ENCODE data around the gene PCNX4.

Gene PCNX4

DNA sequence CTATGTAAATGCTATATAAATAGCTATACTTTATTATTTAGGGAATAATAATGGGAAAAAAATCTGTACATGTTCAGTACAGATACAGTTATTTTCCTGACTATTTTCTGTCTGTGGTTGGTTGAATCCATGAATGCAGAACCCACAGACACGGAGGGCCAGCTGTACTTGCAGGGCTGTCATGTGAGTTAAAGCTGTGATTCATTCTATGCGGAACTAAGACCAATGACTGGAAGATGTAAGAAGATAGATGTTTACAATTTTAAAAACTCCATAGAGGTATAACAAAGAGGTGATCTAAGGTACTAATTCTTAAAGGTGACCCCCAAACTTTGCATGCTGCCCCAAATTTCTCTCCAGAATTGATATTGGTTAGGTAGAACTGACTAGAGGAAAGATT is 14.6 kb downstream of the PCNX4 start:
- ATAC-seq: no peak

DNA sequence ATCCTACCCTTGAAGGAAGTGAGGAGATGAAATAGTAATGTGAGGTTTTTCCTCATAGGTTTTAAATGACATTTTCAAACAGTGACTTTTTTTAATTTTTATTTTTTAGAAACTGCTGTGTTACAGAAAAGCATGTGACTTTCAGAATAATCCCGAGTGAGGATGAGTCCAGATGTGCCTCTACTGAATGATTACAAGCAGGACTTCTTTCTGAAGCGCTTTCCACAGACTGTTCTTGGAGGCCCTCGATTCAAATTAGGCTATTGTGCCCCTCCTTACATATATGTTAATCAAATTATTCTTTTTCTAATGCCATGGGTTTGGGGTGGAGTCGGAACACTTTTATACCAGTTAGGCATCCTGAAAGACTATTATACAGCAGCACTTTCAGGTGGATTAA is 15.8 kb downstream of the PCNX4 start:
- no peak for ATAC-seq

DNA sequence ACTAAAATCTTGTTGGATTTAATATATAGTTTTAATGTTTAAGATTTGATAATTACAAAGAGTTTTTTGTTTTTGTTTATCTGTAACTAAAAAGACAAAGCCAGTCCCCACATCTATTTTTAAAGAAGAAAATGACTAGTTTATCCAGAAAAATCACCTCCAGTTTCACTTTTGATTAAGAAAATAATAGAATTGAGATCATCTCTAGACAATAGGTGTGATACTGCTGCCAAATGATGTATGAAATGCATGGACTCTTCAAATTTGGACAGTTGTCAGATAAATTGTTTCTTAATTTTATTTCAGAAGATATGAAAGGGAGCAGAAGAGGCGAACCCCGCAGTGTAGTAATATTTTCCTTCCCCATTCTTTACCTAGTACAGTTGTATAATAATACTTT is 20.0 kb downstream of the PCNX4 start:
- ATAC-seq: no peak

DNA sequence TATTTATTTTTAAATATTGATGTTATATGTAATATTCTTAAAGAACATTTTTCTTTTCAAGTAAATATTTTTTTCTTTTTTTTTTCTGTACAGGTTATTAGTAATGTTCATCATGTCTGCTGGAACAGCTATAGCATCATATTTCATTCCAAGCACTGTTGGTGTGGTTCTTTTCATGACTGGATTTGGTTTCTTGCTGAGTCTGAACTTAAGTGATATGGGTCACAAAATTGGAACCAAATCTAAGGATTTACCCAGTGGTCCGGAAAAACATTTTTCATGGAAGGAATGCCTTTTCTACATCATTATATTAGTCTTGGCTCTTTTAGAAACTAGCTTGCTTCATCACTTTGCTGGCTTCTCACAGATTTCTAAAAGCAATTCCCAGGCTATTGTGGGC is 23.2 kb downstream of the PCNX4 start:
- no peak for ATAC-seq

DNA sequence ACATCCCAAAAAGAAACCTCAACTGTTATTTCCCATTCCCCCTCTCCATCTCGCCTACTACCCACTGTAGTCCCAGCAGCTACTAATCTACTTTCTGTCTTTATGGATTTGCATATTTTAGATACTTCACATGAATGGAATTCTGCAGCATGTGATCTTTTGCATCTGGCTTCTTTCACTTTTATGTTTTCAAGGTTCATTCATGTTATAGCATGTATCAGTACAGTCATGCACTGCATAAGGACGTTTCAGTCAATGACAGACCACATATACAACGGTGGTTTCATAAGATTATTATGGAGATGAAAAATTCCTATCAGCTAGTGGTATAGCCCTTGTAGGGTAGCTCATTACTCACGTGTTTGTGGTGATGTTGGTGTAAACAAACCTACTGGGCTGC is 24.5 kb downstream of the PCNX4 start:
- no peak for ATAC-seq

DNA sequence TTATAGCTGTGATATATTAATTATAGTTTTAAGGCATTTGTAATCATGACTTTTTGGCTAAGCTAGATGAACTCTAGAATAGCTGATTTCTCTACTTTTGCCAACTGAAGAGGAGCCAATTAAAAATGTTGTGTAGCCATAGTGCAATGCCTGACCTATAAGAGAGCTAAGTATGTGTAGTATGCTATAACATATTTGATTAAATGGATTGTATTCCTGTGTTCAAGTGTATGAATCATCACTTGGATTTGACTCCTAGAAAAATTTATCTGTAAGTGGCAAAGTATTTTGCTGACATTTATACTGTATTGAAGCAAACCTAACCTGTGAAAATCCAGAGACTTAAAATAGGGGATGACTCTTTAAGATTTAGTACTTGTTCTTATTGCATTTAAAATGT is 34.2 kb downstream of the PCNX4 start:
- no peak for ATAC-seq

DNA sequence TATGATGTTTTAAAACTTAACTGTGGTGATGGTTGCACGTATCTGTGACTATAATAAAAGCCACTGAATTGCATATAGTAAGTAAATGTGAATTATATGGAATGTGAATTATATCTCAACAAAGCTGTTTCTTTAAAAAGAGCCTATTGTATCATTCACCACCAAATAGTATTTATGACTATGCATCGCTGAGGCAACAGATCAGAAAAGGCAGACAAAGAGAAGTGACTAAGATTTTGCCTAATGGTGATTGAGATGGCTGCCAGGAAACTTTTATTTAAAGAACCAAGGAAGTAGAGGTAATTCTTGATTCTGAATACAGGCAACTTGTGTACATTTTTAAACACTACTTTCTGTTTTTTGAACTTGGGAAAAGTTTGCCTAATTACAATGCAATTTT is 41.8 kb downstream of the PCNX4 start:
- ATAC-seq: no peak

DNA sequence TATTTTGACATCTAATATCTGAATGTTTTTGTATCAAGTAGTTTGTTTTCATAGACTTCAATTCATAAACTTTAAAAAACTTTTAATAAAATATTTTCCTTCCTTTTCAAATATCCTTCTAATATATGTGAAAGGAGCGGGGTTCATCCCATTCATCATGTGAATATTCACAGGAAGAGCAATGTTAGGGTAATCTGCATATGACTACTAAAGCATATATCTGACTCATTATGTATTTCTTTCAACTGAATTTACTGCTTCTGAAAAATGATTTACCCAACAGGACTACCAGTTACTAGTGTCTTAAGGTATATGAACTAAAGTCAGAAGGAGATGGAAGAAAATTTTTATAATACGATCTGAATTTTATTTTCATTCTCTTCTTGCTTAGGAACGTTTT is 43.0 kb downstream of the PCNX4 start:
- ATAC-seq: no peak

DNA sequence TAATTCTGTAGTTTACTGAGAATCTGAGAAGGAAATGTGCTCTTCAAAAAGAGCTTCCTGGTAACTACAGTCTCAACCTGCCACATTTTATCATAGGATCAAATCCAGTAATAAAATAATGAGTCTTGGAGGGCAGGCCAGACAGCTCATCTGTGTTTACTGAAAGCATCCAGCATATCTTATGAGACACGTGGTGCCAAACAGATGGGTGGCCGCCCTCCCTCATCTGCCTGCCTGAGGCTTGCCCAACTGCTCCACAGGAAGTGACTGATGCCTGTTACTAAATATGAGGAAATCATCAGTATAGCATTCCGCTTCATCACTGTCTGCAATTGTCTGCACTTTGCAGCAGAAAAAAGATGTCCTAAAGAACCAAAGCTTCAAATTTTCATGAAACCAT is 60.0 kb downstream of the PCNX4 start:
- ATAC-seq: peak; percentile 99

DNA sequence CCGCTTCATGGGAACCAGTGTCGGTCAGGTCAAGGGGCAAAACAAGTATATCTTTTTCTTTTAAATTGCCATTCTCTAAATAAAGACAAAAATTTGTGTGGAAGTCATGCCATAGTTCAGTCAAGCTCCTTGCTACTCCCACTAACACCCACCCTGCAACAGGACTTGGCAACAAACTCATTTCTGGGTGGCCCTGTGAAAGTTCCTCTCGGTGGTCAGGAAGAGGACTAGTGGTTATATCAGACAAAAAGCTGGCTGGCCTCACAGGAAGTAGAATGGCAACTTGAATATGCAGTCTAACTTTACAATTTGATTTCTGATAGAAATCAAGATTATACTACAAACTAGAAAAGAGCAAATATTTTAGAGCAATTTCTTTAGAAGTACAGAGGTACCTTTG is 62.3 kb downstream of the PCNX4 start:
- no peak for ATAC-seq

DNA sequence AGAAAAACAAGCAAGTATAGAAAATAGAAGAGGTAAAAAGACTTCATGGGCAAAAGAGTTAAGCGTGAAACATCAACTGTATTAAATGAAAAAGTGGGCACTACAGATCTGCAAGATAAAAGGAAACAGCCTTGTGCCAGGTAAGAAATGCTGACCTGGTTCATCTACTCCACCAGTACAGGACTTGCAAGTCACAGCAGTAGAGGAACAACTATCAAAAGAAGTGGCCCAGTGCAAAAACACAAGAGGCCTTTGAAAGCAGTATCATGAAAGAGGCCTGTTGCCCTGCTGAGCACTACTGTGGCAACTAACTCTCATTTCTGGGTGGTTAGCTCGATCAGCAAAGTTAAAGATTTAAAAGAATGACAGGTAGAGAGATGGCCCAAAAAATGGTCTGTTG is 62.9 kb downstream of the PCNX4 start:
- ATAC-seq: no peak

DNA sequence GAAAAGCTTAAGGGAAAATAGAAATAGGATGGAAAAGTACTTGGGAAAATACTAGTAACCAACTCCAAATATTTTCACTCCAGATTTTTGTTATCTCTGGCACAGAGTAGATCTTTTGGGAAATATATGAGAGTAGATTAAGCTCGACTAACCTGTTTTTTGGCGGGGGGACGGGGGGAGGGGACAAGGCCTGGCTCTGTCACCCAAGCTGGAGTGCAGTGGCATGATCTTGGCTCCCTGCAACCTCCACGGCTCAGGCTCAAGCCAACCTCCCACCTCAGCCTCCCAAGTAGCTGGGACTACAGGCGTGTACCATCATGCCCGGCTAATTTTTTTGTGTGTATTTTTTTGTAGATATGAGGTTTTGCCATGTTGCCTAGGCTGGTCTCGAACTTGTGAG is 68.7 kb downstream of the PCNX4 start:
- ATAC-seq: no peak

DNA sequence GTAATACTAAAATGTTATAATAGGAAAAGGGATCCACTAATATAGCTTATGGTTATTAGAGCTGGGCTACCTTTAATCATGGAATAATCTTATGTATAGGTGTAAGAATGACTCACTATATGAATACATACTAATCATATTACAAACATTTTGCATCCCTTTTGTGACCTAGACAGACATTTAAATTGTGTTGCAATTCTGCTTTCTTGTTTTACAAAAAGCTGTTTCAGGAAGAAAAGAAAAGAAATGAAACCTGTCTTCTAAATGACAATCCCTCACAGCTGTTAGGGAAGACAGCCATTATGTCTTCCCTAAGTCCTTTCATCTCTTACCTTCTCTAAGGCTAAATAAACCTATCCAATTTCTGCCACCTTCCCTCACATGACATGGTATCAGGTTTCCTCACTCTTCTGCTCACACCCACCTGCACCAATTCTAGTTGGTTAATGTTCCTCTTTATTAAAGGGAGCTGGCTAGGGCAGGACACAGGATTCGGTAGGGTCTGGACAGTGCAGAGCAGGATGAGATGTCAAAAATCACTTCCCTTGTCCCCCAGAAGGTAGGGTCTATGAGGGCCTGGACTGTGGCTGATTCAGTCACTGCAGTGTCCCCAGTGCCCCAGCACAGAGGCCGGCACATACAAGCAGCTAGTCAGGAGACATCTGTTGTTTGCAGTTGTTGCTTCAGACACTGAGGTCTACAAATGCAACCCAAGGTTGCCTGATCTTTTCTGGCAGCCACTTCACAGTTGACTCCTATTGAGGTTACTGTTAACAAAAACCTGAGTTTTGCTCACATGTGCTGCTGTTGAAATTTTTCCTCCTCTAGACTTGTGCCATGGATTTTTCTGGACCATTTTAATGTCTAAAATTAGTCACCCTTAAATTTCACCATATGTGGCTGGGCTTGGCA is 69.7 kb downstream of the PCNX4 start:
- ATAC-seq: no peak

DNA sequence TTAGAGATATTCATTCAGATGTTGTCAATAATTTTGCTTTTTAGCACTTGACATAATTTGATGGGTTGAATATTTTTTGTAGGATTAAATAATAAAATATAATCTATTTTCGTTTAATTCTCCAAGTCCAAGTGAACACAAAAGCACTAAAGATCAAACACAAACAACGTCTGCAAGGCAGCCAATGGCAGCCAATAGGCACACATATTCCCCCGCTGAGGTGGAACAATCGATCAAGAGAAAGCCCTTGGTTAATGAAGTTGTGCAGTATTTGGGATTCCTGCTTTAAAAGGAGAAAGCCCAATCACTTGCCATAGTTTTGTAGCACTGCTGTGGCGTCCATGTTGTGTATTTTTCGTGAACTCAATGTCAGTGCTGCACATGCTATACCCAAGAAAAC is 72.0 kb downstream of the PCNX4 start:
- ATAC-seq: no peak

DNA sequence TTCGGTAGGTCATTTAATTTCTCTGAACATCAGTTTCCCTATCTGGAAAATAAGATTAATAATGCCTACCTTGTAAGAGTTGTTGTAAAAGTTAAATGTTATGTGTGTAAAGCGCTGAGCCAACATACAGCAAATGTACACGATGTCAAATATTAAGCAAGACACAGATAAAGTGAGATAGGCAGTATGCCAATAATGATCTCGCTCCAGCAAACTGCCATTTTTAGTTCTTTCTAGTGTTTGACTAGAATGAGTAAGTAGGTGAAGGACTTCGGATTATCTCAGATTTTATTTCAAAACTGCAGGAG is 72.6 kb downstream of the PCNX4 start:
- ATAC-seq: peak in 1 of 2 donors; percentile 2

DNA sequence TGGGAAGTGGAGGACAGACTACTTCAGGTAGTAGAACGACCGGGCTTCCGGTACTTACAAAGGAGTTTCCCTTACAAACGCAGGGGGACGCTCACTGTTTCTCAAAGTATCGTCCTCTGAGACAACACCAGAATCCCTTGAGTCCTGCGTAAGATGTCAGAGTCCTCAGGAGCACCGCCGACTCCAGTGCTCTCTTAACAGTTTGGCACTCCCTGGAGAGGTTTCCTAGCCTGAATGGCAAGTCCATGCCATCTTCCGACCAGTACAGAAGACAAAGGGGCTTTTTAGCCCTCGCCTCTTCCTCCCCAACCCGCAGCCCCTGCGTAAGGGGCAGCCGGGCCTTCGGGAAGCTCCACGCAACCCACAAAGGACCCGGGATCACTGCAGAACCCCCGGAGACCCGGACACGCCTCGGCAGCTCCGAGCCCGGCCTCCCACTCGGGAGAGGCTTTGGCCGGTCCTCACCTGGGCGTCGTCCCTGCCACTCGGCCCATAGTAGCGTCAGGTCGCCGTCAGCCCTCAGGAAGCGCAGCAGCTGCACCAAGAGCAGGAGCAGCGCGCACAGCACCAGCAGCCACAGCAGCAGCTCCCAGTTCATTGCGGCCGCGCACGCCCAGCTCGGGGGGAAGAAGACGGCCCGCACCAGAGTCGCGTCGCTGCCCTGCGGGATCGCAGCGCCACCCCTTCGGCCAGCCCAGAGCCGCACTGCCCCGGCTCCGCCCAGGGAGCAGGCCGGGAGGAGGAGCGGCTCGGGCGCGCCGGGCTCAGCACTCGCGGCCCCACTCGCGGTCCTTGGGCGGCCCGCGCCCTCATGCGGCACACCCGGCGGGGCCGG is 73.2 kb downstream of the PCNX4 start, which contains the start of gene DHRS7:
DHRS7 (minus strand) TSS at position 687 of the 835 bp plus-strand sequence; CDS start at position 598, 89 bp downstream.
- ATAC-seq: peak; percentile 89 to 90

DNA sequence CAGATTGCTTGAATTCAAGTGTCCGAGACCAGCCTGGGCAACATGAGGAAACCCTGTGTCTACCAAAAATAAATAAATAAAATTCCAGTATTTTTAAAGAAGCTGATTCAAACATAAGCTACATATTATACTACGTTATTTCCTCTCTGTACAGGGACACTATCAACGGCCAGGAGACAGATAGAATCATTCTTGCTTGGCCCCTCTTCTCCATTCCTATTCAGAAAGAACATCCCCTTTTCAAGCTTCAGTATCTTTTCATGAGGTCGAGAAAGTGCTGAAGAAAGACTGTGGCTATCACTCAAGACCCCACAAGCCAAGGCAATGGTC is 73.8 kb downstream of the PCNX4 start:
- ATAC-seq: peak in 1 of 2 donors; percentile 4

DNA sequence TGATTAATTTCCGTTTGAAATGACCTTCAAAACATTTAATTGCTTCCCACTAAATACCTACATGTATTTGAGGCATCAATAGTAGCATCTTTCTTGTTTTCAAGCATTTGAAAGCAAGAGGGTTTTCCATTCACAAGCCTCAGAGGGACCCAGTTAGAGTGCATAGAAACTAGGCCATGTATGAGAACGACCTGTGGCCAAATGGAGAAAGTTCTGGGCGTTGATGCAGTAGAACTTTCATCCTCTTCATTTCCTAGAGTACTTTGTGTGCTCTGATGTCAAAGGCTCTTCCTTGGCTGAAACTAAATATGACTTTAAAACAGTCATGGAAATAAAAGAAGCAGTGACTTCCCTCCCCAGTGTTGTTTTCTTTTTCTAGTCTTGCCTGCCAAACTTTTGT is 74.4 kb downstream of the PCNX4 start:
- ATAC-seq: no peak

DNA sequence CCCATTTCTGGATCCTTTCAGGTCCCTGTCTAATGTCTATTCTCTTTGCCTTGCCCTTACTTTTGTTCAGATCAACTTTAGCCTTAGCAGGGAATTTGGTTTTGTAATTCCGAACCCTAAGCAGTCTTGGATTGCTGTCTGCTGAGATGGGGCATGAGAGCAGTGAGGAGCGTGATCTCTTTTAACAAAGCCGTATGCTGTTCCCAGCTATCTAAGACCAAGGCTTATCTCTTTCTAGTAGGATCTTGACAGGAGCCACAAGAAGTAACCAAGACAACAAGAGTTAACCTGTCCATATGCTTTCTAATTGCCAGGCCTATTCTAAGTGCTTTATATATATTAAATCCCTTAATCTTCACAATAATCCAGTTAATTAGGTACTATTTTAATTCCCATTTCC is 78.0 kb downstream of the PCNX4 start:
- ATAC-seq: no peak

DNA sequence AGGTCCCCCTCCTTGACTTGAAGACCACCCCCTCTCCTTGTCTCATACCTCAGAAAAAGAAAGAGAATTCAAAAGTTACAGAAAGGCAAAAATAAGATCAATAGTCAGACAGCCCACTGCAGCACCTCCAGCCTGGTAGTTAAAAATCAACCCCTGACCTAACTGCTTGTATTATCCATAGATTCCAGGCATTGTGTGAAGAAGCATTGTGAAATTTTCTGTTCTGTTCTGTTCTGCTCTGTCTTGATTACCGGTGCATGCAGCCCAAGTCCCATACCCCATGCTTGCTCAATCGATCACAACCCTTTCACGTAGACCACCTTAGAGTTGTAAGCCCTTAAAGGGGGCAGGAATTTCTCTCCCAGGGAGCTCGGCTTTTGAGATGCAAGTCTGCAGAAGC is 79.2 kb downstream of the PCNX4 start:
- ATAC-seq: no peak

DNA sequence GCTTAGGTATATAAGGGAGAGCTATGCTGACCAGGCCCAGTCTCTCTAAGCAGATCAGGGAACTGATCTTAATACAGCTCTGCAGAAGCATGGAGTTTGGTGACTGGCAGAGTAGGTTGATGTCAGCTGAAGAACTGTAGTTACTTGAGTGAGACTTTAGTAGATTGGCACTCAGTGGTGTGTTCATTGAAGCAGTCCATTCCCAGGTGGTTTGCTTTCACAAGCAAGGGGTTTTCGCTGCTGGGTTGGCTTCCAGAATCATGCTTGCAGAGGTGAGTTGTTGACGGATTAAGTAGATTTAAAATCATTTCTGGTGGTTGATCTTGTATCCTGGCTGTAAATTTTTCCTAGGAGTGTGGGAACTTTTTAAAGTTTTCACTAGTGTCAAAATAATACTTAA is 80.0 kb downstream of the PCNX4 start:
- no peak for ATAC-seq

DNA sequence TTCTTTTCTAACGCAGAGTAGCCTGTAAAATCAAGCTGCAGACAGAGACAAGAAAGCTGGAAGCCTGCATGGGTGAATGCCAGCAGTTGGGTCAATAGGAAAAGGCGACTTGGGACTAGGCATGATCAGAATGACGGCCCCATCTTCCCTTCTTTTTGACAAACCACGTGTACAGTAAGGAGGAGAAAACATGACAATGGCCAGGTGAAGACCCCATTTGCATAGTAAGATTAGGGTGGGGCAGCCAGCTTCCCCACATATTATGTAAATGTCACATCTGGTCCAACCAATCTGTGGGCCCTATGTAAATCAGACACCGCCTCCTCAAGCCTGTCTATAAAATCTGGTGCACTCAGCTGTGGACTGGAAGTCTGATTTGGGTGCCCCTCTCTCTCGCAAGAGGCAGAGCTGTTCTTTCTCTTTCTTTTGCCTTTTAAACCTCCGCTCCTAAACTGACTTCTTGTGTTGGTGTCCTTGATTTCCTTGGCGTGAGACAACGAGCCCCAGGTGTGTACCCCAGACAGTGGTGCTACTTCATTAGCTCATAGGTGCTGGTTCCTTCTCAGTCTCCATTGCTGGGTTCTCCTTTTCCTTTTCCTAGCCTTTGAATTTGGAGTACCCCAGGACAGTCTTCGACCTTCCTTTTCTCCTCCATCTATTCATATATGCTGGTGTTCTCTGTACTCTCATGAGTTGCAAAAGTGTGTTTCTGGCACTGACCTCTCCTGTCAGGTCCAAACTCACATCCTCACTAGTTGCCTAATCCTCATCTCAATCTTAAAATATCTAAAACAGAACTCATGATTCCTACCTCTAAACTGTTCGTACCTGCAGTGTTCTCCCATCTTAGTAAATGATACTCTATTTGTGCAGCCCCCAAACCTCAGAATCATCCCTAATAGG is 82.9 kb downstream of the PCNX4 start:
- no peak for ATAC-seq

DNA sequence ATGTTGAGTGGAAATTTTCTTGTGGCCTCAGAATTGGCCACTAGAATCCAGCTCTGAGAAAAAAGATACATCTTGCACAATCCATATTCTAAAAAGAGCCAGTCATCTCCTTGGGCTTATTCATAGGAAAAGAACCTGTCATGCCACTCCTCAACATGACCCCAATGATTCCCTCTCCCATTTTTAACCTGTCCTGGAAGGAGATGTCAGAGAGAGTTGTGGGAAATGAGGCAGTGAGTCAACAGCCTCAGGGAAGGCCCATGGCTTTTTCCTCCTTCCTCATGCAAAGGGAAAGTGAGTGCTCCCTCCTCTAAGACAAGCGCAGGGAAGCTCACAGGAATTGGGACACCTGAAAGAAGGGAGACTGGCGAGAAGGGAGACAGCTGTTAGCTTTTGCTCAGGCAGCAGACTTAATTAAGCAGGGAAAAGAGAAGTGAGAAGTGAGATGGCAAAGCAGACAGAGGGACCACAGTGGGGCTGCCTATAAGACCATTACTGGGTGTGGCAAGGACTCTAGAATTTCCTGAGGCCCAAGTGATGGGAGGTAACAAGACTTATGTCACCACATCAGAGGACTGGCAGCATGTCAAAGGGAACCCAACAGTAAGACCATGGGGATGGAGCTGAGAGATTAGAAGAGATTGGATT is 83.7 kb downstream of the PCNX4 start:
- no peak for ATAC-seq
